Vagina (tissue), 2 donors: ENCODE measurements around the gene OR1A2.
"Not testable (repeated sequence)": the region's sequence is repeated elsewhere in the genome, so short reads cannot be mapped to it uniquely, and the experiment has no call there.

Source experiments
- CTCF ChIP-seq, 3 experiments: fragments of 450-650 bp in 2 of 3; fragments of 200-600 bp in 1 of 3; sonication (generic) in 1 of 3; IDR thresholded peaks; one replicate each; pipeline ENCODE4 v1.5.1; 2017 to 2019; ENCODE audit warnings: antibody characterized with exemption in 3 of 3, mild to moderate bottlenecking in 2 of 3, moderate library complexity in 2 of 3
- POLR2A ChIP-seq, 2 donors: fragments of 450-650 bp; IDR thresholded peaks; one replicate each; pipeline ENCODE4 v1.6.1; 2017; ENCODE audit warnings: antibody characterized with exemption in 2 of 2, mild to moderate bottlenecking in 2 of 2, moderate library complexity in 2 of 2

GRCh38 chr17:3224721-3225352 lies 27.5 kb downstream of the OR1A2 start:
- not testable (repeated sequence) for TF ChIP-seq CTCF, POLR2A (IDR thresholded peaks at IDR 0.05)
